PC-3 (cell line): Measurements from ENCODE around the gene MRGPRD. TPM values are rescaled to one million over a fixed set of nuclear protein-coding genes. Genes with fewer than 3 reads are reported as not detected.

Source experiments
- ATAC-seq: fragments of 200-7000 bp; cut with Tn5 transposase; 2 replicates; pipeline ENCODE4 v1.9.1; 2020; ENCODE audit warnings: mild to moderate bottlenecking, moderate library complexity
- BruUV-seq: library from RNA; stranded (reverse); fragments of 400-500 nt; replicated peaks from 2 replicates; lab custom pipeline; 2021; lab: Mats Ljungman, UMichigan
- CTCF ChIA-PET: fragments of 300-600 bp; sonication (Branson Sonifier 250); formaldehyde crosslinking; loops from one replicate; lab custom pipeline; 2022; ENCODE audit warnings: antibody characterized with exemption; lab: Charles Lee
- POLR2A ChIA-PET: fragments of 300-600 bp; sonication (Branson Sonifier 250); formaldehyde crosslinking; loops from one replicate; lab custom pipeline; 2022; ENCODE audit warnings: antibody characterized with exemption; ENCODE audit not compliant: unreplicated experiment; lab: Charles Lee
- DNase-seq: peaks from one replicate; pipeline ENCODE4 v3.0.0-alpha.2; 2015
- H2AFZ ChIP-seq: fragments of 300-600 bp; sonication (generic); 2 replicates; pipeline ENCODE4 v1.6.0; 2016; ENCODE audit warnings: antibody characterized with exemption, low read length
- H3F3A ChIP-seq: fragments of 300-600 bp; sonication (generic); one replicate; pipeline ENCODE4 v1.6.0; 2017; ENCODE audit warnings: antibody characterized with exemption, low read length, control low read depth, mild to moderate bottlenecking; ENCODE audit not compliant: unreplicated experiment
- H3K27ac ChIP-seq: fragments of 300-600 bp; sonication (generic); 2 replicates; pipeline ENCODE4 v1.5.1; 2016; ENCODE audit warnings: mild to moderate bottlenecking, low read length
- H3K27me3 ChIP-seq: fragments of 300-600 bp; sonication (generic); 2 replicates; pipeline ENCODE4 v1.6.1; 2016; ENCODE audit warnings: low read length, mixed read lengths
- H3K36me3 ChIP-seq: fragments of 300-600 bp; sonication (generic); 2 replicates; pipeline ENCODE4 v1.6.1; 2016; ENCODE audit warnings: low read depth, mixed run types, low read length, mixed read lengths
- H3K4me1 ChIP-seq: fragments of 300-600 bp; sonication (generic); 2 replicates; pipeline ENCODE4 v1.5.1; 2016; ENCODE audit warnings: low read length; ENCODE audit not compliant: insufficient read depth
- H3K4me2 ChIP-seq: fragments of 300-600 bp; sonication (generic); 2 replicates; pipeline ENCODE4 v1.6.0; 2016; ENCODE audit warnings: low read length
- H3K4me3 ChIP-seq: fragments of 300-600 bp; sonication (generic); 2 replicates; pipeline ENCODE4 v1.5.1; 2016; ENCODE audit warnings: mild to moderate bottlenecking, low read length, mixed read lengths
- H3K79me2 ChIP-seq: fragments of 300-600 bp; sonication (generic); 2 replicates; pipeline ENCODE4 v1.6.1; 2017; ENCODE audit warnings: low read length, mixed read lengths
- H3K9ac ChIP-seq: fragments of 300-600 bp; sonication (generic); 2 replicates; pipeline ENCODE4 v1.6.0; 2016; ENCODE audit warnings: mild to moderate bottlenecking, low read length
- H3K9me2 ChIP-seq: fragments of 300-600 bp; sonication (generic); replicated peaks from 2 replicates; pipeline ENCODE4 v1.6.1; 2016; ENCODE audit warnings: mixed run types, low read length, mixed read lengths
- H3K9me3 ChIP-seq: fragments of 300-600 bp; sonication (generic); 2 replicates; pipeline ENCODE4 v1.6.1; 2016; ENCODE audit warnings: low read length, mixed read lengths
- H4K20me1 ChIP-seq: fragments of 300-600 bp; sonication (generic); 2 replicates; pipeline ENCODE4 v1.6.1; 2016; ENCODE audit warnings: low read length, mixed read lengths
- CTCF ChIP-seq: fragments of 300-600 bp; sonication (generic); conservative IDR thresholded peaks from 2 replicates; pipeline ENCODE4 v1.5.1; 2017; ENCODE audit warnings: antibody characterized with exemption, low read depth, mild to moderate bottlenecking, low read length
- EZH2 ChIP-seq: fragments of 300-600 bp; sonication (generic); IDR thresholded peaks from one replicate; pipeline ENCODE4 v1.6.1; 2017; ENCODE audit warnings: antibody characterized with exemption, mild to moderate bottlenecking, low read length; ENCODE audit not compliant: unreplicated experiment
- EZH2phosphoT487 ChIP-seq: fragments of 300-600 bp; sonication (generic); IDR thresholded peaks from 2 replicates; pipeline ENCODE4 v1.6.1; 2018; ENCODE audit warnings: mild to moderate bottlenecking, antibody characterized with exemption, low read length, borderline replicate concordance
- intact Hi-C: fragments of 100-400 bp; cut with micrococcal nuclease; formaldehyde crosslinking; loops from 2 replicates; pipeline ENCODE4 v1.9.0; 2023
- total RNA-seq: library from RNA; depleted of rRNA; stranded (reverse); fragments of >200 nt; gene quantifications from 2 replicates; pipeline ENCODE4 v1.2.3, GENCODE V29; 2014

Gene MRGPRD
- total RNA-seq, 1 experiment from 2014 or later: not detected

- H3K79me2 ChIP-seq: no peaks in the 10 kb centered on the region
- ChIA-PET CTCF (no interaction called here), POLR2A (no interaction called here)
- H3K36me3 ChIP-seq: no peaks in the 10 kb centered on the region
- H4K20me1 ChIP-seq: no peaks in the 10 kb centered on the region
- intact Hi-C loops: no loop called here
- TF ChIP-seq CTCF: no peak
- TF ChIP-seq EZH2phosphoT487: no peak
- no peak for TF ChIP-seq EZH2
- ATAC-seq (no peak), DNase-seq (no peak)
- no peak overlapping the region for H3K9ac ChIP-seq
- no peak overlapping the region for H3K4me3 ChIP-seq
- H3K4me2 ChIP-seq: no peak overlapping the region
- H3K27ac ChIP-seq: no peak overlapping the region
- no peak overlapping the region for H2AFZ ChIP-seq
- H3K9me2 ChIP-seq: no peaks in the 10 kb centered on the region
- no peaks in the 10 kb centered on the region for H3K27me3 ChIP-seq
- no peaks in the 10 kb centered on the region for H3K9me3 ChIP-seq
- no peaks in the 10 kb centered on the region for H3F3A ChIP-seq
- peaks cover 24% of the 10 kb centered on the region for H3K4me1 ChIP-seq
- no TSS peak for BruUV-seq
Observed at GRCh38 chr11:69005183-69005630, 24.4 kb upstream of the MRGPRD start.

GRCh38 chr11:69004411-69005182, 23.8 kb upstream of the MRGPRD start:
- ATAC-seq: no peak
- Histone ChIP-seq H3K9me3 (no peaks in the 10 kb centered on the region), H3K27me3 (no peaks in the 10 kb centered on the region), H4K20me1 (no peaks in the 10 kb centered on the region), H3K79me2 (no peaks in the 10 kb centered on the region), H3K4me2 (no peak overlapping the region), H3K36me3 (no peaks in the 10 kb centered on the region), H3K9ac (no peak overlapping the region), H3K4me1 (peaks cover 18% of the 10 kb centered on the region), H2AFZ (no peak overlapping the region), H3K27ac (no peak overlapping the region), H3K4me3 (no peak overlapping the region), H3F3A (no peaks in the 10 kb centered on the region), H3K9me2 (no peaks in the 10 kb centered on the region)
- no peak for DNase-seq
- ChIA-PET CTCF (no interaction called here), POLR2A (no interaction called here)
- intact Hi-C loops: no loop called here
- no TSS peak for BruUV-seq
- TF ChIP-seq EZH2: no peak
- no peak for TF ChIP-seq EZH2phosphoT487
- no peak for TF ChIP-seq CTCF

- H2AFZ ChIP-seq: no peak overlapping the region
Observed at GRCh38 chr11:69003866-69004367, 23.1 kb upstream of the MRGPRD start.

More at GRCh38 chr11:69003866-69004367, 23.1 kb upstream of the MRGPRD start:
- Histone ChIP-seq H3K9ac (no peak overlapping the region), H3K79me2 (no peaks in the 10 kb centered on the region), H3K4me3 (no peak overlapping the region), H3F3A (no peaks in the 10 kb centered on the region), H3K9me3 (no peaks in the 10 kb centered on the region), H3K36me3 (no peaks in the 10 kb centered on the region), H3K27me3 (no peaks in the 10 kb centered on the region), H3K27ac (no peak overlapping the region), H4K20me1 (no peaks in the 10 kb centered on the region), H3K4me1 (peaks cover 12% of the 10 kb centered on the region), H3K4me2 (no peak overlapping the region), H3K9me2 (no peaks in the 10 kb centered on the region)
- intact Hi-C loops: no loop called here
- CTCF ChIA-PET: no interaction called here
- BruUV-seq: no TSS peak
- TF ChIP-seq CTCF: no peak
- TF ChIP-seq EZH2phosphoT487: no peak
- no peak for TF ChIP-seq EZH2
- ATAC-seq: no peak
- POLR2A ChIA-PET: no interaction called here
- DNase-seq: no peak
